Activated CD8-positive, alpha-beta T cell treated with anti-CD3 and anti-CD28 coated beads, Interleukin-2, amount 10 ng/mL, durations not matched to agents 7 days and 5 days (primary cell): ENCODE measurements around the gene RTRAF. TPM values are rescaled to one million over a fixed set of nuclear protein-coding genes. Genes with fewer than 3 reads are reported as not detected.

Experiments used
- ATAC-seq: fragments of 150-1000 bp; cut with Tn5 transposase; one replicate; pipeline ENCODE4 v1.10.0; 2021; ENCODE audit warnings: moderate library complexity
- CTCF ChIA-PET: fragments of 350-600 bp; sonication (Branson Sonifier 250); formaldehyde crosslinking; loops from one replicate; lab custom pipeline; 2021; ENCODE audit warnings: antibody characterized with exemption; lab: Charles Lee
- POLR2A ChIA-PET: fragments of 350-600 bp; sonication (Branson Sonifier 250); formaldehyde crosslinking; loops from one replicate; lab custom pipeline; 2021; ENCODE audit warnings: antibody characterized with exemption; lab: Charles Lee
- DNase-seq: peaks from one replicate; pipeline ENCODE4 v3.0.0-alpha.2; 2020
- H3K27ac Mint-ChIP-seq: one replicate; pipeline ENCODE4 v1.8.0; 2021; ENCODE audit warnings: mild to moderate bottlenecking, mixed read lengths
- H3K27me3 Mint-ChIP-seq: one replicate; pipeline ENCODE4 v1.8.0; 2021; ENCODE audit warnings: low read depth, mixed read lengths
- H3K36me3 Mint-ChIP-seq: one replicate; pipeline ENCODE4 v1.8.0; 2021; ENCODE audit warnings: low read depth, mixed read lengths
- H3K4me1 Mint-ChIP-seq: one replicate; pipeline ENCODE4 v1.8.0; 2021; ENCODE audit warnings: low read depth, mixed read lengths
- H3K4me3 Mint-ChIP-seq: one replicate; pipeline ENCODE4 v1.8.0; 2021; ENCODE audit warnings: mild to moderate bottlenecking, mixed read lengths
- H3K9me3 Mint-ChIP-seq: one replicate; pipeline ENCODE4 v1.8.0; 2022; ENCODE audit warnings: mixed read lengths; ENCODE audit not compliant: insufficient read depth
- total RNA-seq, 2 experiments: library from RNA; stranded (reverse); gene quantifications; one replicate each; pipeline ENCODE4 v1.2.3, GENCODE V29; 2021

Gene RTRAF
- total RNA-seq, 2 experiments from 2014 or later = 201 to 206 TPM

GRCh38 chr14:52010173-52010693, 20.9 kb downstream of the RTRAF start:
- POLR2A ChIA-PET = interaction anchor here (0.5 kb wide), 1 partner anchor 1099 kb away, joined by 3 read pairs; no protein-coding TSS in a partner anchor
- peaks cover 47% of the 10 kb centered on the region for H3K36me3 Mint-ChIP-seq

GRCh38 chr14:52011523-52011922, 22.2 kb downstream of the RTRAF start:
- no peak overlapping the region for H3K27ac Mint-ChIP-seq
- DNase-seq (no peak), ATAC-seq (no peak)
- ChIA-PET CTCF (no interaction called here), POLR2A (no interaction called here)
- peaks cover 34% of the 10 kb centered on the region for H3K36me3 Mint-ChIP-seq
- H3K4me1 Mint-ChIP-seq = no peaks in the 10 kb centered on the region
- peaks cover 7% of the 10 kb centered on the region for H3K27me3 Mint-ChIP-seq
- H3K9me3 Mint-ChIP-seq = no peaks in the 10 kb centered on the region
- H3K4me3 Mint-ChIP-seq = no peak overlapping the region

More at GRCh38 chr14:52010173-52010693, 20.9 kb downstream of the RTRAF start:
- CTCF ChIA-PET = no interaction called here
- Mint-ChIP-seq H3K4me1 (no peaks in the 10 kb centered on the region), H3K9me3 (no peaks in the 10 kb centered on the region), H3K27ac (no peak overlapping the region), H3K27me3 (no peaks in the 10 kb centered on the region), H3K4me3 (no peak overlapping the region)
- DNase-seq (no peak), ATAC-seq (no peak)

- Mint-ChIP-seq H3K27me3 (peaks cover 9% of the 10 kb centered on the region), H3K27ac (no peak overlapping the region), H3K4me3 (no peak overlapping the region), H3K9me3 (no peaks in the 10 kb centered on the region), H3K4me1 (no peaks in the 10 kb centered on the region), H3K36me3 (peaks cover 30% of the 10 kb centered on the region)
- DNase-seq (no peak), ATAC-seq (no peak)
- ChIA-PET CTCF (interaction anchor here (0.8 to 1.3 kb wide), 3 partner anchors 9 to 34 kb away, joined by 3 read pairs; no protein-coding TSS in a partner anchor), POLR2A (no interaction called here)
These were observed 23.3 kb downstream of the RTRAF start for GRCh38 chr14:52012635-52013034.

- no peaks in the 10 kb centered on the region for H3K9me3 Mint-ChIP-seq
- peak; percentile 41 for ATAC-seq
- CTCF ChIA-PET = interaction anchor here (1.3 to 2.8 kb wide), 2 partner anchors 18 kb away, joined by 3 to 10 read pairs; no protein-coding TSS in a partner anchor
- no peaks in the 10 kb centered on the region for H3K4me1 Mint-ChIP-seq
- peaks cover 9% of the 10 kb centered on the region for H3K27me3 Mint-ChIP-seq
- H3K36me3 Mint-ChIP-seq = peaks cover 19% of the 10 kb centered on the region
- no peak for DNase-seq
- POLR2A ChIA-PET = no interaction called here
- no peak overlapping the region for H3K27ac Mint-ChIP-seq
- no peak overlapping the region for H3K4me3 Mint-ChIP-seq
These were observed 24.7 kb downstream of the RTRAF start for GRCh38 chr14:52013984-52014600.

GRCh38 chr14:52014601-52015267, 25.4 kb downstream of the RTRAF start:
- H3K9me3 Mint-ChIP-seq = no peaks in the 10 kb centered on the region
- no peak overlapping the region for H3K4me3 Mint-ChIP-seq
- POLR2A ChIA-PET = no interaction called here
- ATAC-seq (no peak), DNase-seq (no peak)
- H3K4me1 Mint-ChIP-seq = no peaks in the 10 kb centered on the region
- no peak overlapping the region for H3K27ac Mint-ChIP-seq
- H3K27me3 Mint-ChIP-seq = peaks cover 9% of the 10 kb centered on the region
- peaks cover 14% of the 10 kb centered on the region for H3K36me3 Mint-ChIP-seq
- CTCF ChIA-PET = interaction anchor here (0.5 to 2.8 kb wide), 3 partner anchors 19 to 537 kb away, joined by 3 to 10 read pairs (median 3); no protein-coding TSS in a partner anchor

- Mint-ChIP-seq H3K9me3 (no peaks in the 10 kb centered on the region), H3K27ac (no peak overlapping the region), H3K4me1 (peaks cover 7% of the 10 kb centered on the region), H3K36me3 (peaks cover 12% of the 10 kb centered on the region), H3K27me3 (peaks cover 9% of the 10 kb centered on the region), H3K4me3 (no peak overlapping the region)
- CTCF ChIA-PET = interaction anchor here (0.5 to 2.8 kb wide), 3 partner anchors 20 to 536 kb away, joined by 3 to 10 read pairs (median 3); no protein-coding TSS in a partner anchor
- ATAC-seq = peak; percentile 28
- DNase-seq = peak; percentile 33
- POLR2A ChIA-PET = no interaction called here
These were observed 26.2 kb downstream of the RTRAF start for GRCh38 chr14:52015411-52016030.

GRCh38 chr14:52018252-52018651, 28.9 kb downstream of the RTRAF start:
- Mint-ChIP-seq H3K9me3 (peaks cover 5% of the 10 kb centered on the region), H3K27ac (no peak overlapping the region)
- CTCF ChIA-PET = no interaction called here

GRCh38 chr14:52018970-52019369, 29.6 kb downstream of the RTRAF start:
- Mint-ChIP-seq H3K36me3 (peaks cover 5% of the 10 kb centered on the region), H3K27me3 (peaks cover 9% of the 10 kb centered on the region), H3K27ac (no peak overlapping the region), H3K4me1 (peaks cover 35% of the 10 kb centered on the region), H3K4me3 (no peak overlapping the region), H3K9me3 (peaks cover 5% of the 10 kb centered on the region)
- ChIA-PET POLR2A (interaction anchor here (0.6 kb wide), 1 partner anchor 16 kb away, joined by 3 read pairs; no protein-coding TSS in a partner anchor), CTCF (interaction anchor here (2.3 to 2.4 kb wide), 2 partner anchors 23 to 254 kb away, joined by 7 to 10 read pairs; no protein-coding TSS in a partner anchor)
- ATAC-seq (no peak), DNase-seq (no peak)

More at GRCh38 chr14:52018252-52018651, 28.9 kb downstream of the RTRAF start:
- no peaks in the 10 kb centered on the region for H3K36me3 Mint-ChIP-seq
- POLR2A ChIA-PET = no interaction called here
- DNase-seq = no peak
- no peak for ATAC-seq
- no peak overlapping the region for H3K4me3 Mint-ChIP-seq
- H3K4me1 Mint-ChIP-seq = peaks cover 33% of the 10 kb centered on the region
- peaks cover 9% of the 10 kb centered on the region for H3K27me3 Mint-ChIP-seq

GRCh38 chr14:52020161-52020714, 30.9 kb downstream of the RTRAF start:
- Mint-ChIP-seq H3K27ac (no peak overlapping the region), H3K36me3 (peaks cover 5% of the 10 kb centered on the region), H3K27me3 (peaks cover 9% of the 10 kb centered on the region), H3K4me1 (peaks cover 36% of the 10 kb centered on the region), H3K9me3 (peaks cover 9% of the 10 kb centered on the region), H3K4me3 (no peak overlapping the region)
- ChIA-PET POLR2A (no interaction called here), CTCF (interaction anchor here (1.0 to 2.4 kb wide), 4 partner anchors 25 to 253 kb away, joined by 3 to 10 read pairs (median 6); no protein-coding TSS in a partner anchor)
- no peak for ATAC-seq
- DNase-seq = no peak

GRCh38 chr14:52020866-52021717, 31.7 kb downstream of the RTRAF start:
- DNase-seq = no peak
- ATAC-seq = peak; percentile 31
- peaks cover 40% of the 10 kb centered on the region for H3K4me1 Mint-ChIP-seq
- H3K9me3 Mint-ChIP-seq = peaks cover 9% of the 10 kb centered on the region
- no peak overlapping the region for H3K4me3 Mint-ChIP-seq
- H3K27ac Mint-ChIP-seq = peak overlapping the region; percentile 58
- CTCF ChIA-PET = interaction anchor here (0.7 to 2.4 kb wide), 6 partner anchors 8 to 252 kb away, joined by 3 to 10 read pairs (median 4); no protein-coding TSS in a partner anchor
- peaks cover 6% of the 10 kb centered on the region for H3K27me3 Mint-ChIP-seq
- peaks cover 5% of the 10 kb centered on the region for H3K36me3 Mint-ChIP-seq
- POLR2A ChIA-PET = no interaction called here
